HG03139 (cell line): ENCODE measurements around the gene KCNG4.

Experiments used
- ATAC-seq: cut with Tn5 transposase; IDR thresholded peaks from one replicate; pipeline ENCODE4 v1.9.1; 2021; ENCODE audit not compliant: unreplicated experiment

The KCNG4 gene

DNA sequence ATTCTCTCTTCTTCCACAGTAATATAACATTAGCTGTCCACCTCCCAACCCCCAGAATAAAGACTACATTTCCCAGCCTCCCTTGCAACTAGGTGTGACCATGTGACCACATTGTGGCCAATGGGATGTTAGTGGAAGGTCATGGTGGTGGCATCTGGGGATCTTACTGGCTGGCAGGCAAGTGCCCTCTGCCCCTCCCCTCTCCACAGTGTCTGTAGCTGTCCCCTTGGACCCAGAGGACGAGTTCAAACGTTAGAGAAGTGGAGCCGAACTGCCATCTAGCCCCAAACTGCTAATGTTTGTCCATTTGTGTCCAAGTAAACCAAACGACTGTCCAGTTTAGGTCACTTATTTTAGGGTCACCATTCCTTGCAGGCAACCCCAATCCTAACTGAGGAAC lies 26.6 kb upstream of the KCNG4 start:
- no peak for ATAC-seq

DNA sequence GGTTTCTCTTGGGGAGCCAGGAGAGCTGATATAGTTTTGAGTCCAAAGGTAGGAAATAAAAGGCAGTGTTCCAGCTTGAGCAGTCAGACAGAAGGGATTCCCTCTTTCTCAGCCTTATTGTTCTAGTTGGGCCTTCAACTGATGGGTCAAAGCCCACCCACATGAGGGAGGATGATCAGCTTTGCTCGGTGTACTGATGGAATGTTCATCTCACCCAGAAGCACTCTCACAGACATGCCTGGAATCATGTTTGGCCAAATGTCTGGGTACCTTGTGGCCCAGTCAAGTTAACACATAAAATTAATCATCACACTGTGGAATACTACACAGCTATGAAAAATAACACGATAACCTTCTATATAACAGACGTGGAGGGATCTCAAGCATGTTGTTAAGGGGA lies 23.1 kb upstream of the KCNG4 start:
- ATAC-seq: no peak

DNA sequence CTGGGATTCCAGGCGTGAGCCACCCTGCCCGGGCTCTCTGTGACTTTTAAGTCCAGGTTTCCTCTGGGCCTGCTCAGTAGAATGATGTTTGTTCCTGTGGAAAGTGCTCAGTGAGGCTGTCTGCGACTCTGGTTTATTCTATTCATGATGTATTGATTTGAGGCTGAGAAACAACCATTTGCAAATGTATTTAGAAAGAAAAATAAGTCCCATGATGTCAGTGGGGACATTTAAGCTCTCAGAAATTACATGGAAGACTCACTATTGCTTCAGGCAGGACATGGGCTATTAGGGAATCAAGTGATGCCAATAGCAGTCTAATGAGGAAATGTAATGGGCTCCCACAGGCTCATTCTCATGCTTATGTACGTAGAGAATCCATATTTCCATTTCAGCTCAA lies 22.2 kb upstream of the KCNG4 start:
- no peak for ATAC-seq

DNA sequence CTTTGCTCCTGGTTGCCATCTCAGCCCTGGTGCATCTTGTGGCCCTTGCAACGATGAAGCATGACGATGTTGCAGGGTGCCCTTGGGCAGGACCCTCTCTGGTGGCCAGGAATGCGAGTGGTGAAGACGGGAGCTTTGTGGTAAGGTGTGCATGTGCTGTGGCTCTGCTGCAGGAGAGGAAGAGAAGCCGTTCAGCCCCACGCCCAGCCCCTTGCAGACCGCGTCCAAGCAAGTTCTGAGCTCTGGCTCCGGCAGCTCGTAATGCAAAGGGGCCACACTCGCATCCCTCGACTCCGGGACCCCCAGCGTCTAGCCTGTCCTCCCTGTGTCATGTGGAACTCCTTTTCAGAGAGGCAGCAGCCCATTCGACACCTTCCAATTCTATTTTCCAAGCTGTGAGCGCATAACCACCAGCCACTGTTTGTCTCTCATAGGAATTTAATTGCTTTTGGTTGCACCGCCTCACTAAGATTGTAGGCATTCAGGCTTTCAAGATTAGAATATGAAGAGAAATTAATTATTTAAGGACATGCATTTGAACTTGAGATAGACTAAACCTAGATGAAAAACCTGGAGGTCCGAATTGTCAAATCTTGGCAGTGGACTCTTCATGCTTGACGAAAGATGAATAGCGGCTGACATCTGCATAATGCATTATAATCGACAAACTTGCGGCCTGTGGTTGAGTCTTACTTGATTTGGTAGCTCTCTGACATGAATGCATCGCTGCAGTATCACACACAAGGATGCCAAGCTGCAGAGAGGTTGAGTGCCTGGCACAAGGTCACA lies 21.1 kb upstream of the KCNG4 start:
- no peak for ATAC-seq

DNA sequence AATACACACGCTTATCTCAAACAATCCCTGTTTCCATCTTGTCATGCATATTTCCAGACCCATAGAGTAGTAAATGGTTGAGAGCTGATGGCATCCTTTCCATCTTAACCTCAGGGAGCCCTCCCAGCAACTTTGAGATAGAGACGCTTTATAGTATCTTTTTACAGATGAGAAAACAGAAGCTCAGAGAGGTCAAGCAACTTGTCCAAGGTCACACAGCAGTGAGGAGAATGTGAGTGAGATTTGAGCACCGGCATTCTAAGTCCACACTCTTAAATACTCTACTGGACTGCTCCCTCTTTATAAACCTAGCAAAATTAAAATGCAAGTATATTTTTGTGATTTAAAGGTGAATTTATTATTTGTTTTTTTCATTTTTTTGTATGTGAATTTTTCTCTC lies 19.9 kb upstream of the KCNG4 start:
- ATAC-seq: no peak

DNA sequence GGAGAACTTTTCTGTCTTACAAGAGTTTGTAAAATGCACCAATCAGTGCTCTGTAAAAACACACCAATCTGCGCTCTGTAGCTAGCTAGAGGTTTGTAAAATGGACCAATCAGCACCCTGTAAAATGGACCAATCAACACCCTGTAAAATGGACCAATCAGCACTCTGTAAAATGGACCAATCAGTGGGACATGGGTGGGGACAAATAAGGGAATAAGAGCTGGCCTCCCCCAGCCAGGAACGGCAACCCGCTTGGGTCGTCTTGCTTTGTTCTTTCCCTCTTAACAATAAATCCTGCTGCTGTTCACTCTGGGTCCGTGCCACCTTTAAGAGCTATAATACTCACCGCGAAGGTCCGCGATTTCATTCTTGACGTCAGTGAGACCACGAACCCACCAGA lies 18.5 kb upstream of the KCNG4 start:
- ATAC-seq: no peak

DNA sequence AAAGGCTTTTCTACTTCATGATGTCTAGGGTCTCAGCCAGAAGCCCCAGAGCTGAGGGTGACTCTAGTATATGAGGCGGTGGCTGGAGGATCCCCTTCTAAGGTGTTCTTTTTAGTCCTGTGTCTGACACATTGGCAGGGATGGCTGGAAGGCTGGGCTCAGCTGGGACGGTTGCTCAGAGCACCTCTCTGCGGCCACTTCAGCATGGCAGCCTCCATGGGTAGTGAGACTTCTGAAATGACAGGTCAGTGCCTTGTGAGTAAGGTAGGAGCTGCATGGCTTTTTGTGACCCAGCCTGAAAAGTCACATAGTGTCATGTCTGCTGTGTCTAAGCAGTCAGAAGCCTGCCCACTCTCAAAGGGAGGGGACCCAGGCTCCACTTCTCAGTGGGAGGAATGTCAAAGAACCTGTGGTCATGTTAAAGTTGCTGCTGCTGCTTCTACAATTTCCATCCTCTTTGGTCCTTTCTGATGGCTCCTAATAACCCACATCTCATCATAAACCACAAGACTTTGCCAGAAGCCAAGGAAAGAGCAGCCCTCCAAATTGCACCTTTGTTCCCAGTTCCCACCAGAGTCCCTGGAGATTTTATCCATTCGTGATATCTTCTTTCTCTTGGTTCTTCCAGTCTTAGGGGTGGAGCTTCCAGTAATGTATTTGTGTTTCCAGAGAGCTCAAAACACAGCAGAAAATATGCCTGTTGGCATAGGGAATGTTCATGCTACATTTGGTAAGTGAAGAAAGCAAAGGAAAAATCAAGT lies 15.4 kb upstream of the KCNG4 start:
- no peak for ATAC-seq

DNA sequence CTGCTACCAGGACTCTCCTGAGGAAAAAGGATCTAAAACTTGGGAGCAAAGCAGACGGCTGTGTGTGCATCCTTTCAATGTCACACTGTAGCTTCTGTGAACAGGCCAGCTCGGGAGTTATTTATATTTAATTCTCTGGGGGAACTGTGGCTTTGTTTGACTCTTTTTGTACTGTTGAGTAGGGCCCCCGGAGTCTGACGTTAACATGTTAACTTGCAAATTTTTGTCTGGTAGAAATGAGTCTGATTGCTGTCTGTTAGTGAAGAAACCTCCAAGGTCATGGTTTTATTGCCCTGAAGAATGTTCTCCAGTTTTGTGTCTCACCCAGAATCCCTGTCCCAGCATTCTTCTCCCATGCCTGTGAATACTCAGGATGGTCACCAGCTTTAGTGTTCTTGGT lies 14.2 kb upstream of the KCNG4 start:
- no peak for ATAC-seq

DNA sequence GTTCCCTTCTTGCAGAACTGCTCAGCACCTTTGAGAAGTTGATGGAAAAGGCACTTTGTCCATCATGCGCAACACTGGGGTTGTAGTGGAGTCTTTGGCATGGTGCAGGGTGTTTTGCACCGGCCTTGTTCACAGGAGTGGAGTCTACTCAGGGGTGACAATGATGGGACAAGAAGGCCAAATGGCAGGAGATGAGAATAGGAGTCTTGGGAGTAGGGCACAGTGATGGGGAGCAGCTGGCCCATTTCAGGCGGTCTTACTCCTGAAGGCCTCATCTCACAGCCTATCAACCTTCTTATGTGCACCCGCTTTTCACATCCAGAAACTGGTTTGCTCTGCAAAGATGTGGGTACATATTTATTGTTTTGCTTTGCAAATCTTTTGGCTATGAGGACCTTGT lies 13.4 kb upstream of the KCNG4 start:
- ATAC-seq: no peak

DNA sequence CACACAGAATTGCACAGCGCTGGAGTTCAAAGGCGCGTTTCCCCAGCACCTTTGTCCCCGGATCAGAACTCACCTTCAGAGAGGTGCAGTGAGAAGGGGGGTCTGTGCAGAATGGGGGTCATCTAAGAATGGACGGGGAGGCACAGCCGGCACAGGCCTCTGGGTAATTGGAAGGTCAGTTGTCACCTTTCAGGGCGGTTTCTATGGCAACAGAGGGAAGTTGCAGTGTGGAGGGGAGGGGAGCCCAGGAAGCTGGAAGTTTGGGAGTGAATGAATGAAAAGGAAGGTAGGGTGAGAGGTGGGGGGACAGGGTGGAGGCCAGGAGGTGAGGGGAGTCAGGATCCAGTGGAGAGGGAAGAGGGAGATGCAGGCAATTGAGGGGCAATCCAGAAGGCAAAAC lies 12.4 kb upstream of the KCNG4 start:
- ATAC-seq: no peak

DNA sequence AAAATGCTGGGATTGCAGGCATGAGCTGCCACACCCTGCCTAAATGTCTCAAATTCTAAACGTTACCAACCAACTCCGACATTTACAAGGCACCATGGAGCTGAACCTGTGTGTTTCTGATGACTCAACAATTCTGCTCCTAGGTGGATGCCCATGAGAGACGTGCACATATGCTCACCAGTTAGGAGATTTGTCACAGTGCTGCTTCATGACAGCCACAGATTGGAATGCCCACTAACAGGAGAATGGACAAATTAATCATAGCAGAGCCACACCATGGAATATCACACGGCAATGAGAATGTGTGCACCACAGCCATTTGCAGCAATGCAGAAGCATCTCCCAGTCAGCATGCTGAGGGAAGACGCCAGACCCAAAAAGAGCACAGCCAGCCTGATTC lies 8.0 kb upstream of the KCNG4 start:
- no peak for ATAC-seq

DNA sequence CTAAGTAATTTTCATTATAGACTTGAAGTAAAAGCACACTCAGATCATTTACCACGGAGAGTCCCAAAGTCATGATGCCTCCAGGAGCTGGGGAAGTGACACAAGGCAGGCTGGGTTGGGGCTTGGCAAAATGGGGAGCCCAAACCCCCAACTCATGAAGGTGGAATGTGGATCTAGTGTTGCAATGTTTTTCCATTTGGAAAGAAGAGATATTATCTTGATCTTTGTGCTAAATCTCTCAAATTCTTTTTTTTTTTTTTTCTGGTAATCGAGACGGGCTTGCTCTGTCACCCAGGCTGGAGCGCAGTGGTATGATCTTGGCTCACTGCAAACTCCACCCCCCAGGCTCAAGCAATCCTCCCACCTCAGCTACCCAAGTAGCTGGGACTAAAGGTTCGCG lies 7.5 kb upstream of the KCNG4 start:
- no peak for ATAC-seq

DNA sequence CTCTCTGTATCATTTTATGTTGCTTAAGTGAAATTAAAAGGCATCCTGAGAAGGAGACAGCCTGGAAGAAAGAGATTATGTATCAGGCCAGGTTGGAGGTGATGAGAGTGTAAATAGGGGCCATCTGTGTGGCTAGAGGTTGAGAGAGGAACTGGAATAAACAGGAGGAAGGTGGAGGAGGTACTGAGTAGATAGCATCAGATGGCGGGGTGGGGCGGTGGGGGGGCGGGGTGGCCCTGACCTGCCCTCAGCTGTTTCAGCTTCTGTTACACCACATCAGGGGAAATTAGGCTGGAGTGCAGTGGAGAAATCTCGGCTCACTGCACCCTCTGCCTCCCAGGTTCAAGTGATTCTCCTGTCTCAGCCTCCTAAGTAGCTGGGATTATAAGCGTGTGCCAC lies 6.9 kb upstream of the KCNG4 start:
- ATAC-seq: no peak

DNA sequence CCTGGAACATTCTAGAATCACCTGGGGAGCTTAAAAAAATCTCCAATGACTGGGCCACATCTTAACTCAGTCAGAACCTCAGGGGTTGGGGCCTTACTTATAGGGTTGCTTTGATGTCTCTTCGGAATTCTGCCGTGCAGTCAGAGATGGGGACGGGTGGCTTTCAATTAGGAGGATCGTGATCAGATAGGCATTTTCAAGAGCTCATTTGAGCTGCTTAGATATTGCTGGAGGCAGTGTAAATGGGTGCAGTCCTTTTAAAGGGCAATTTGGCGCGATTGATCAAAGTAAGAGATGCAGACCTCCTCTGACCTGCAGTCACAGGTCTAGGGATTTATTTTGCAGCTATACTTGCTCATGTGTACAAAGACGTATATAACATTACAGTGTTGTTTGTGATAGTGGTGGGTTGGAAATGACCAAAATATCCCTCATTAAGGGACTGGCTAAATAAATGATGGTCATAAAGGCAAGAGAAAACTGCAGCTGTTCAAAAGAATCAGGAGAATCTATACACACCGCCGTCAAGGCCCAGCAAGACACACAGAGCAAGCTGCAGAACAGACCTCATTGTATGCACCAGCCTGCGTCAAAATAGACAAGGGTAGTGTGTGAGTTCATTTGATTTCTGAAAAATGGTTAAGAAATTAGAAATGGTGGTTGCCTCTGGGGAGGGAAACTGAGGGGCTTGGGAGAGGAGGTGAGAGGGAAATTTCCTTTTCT lies 6.3 kb upstream of the KCNG4 start:
- ATAC-seq: no peak

DNA sequence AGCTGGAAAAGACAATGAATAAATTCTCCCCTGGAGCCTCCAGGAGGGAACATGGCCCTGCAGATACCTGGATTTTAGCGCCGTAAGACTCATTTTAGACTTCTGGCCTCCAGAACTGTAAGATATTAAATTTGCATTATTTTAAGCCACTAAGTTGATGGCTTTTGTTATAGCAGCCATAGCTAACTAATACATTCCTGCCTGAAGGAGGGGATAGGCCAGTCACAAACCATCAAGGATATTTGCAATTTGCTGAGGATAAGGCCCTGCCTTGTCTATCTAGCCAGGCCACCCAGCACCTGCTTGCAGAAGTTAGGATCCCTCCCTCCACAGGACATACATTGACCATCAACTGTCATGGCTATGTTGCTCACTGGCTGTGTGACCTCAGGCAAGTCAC lies 4.9 kb upstream of the KCNG4 start:
- no peak for ATAC-seq

DNA sequence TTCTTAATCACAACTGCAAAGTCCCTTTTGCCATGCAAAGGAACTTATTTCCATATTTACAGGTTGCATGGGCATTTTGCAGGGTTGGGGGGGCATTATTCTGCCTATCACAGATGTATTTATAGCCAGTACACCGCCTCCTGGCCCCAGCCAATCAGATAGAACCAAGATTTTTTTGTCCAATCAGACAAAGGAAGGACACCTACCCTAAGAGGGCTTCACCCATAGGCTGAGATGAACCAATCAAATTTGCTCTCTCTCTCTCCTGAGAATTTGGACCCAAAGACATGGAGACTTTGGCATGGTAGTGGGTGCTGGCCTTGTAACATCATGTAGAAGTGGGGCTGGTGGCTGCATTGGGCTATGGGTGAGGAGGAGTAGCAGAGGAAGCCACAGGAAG lies 3.9 kb upstream of the KCNG4 start:
- ATAC-seq: no peak

DNA sequence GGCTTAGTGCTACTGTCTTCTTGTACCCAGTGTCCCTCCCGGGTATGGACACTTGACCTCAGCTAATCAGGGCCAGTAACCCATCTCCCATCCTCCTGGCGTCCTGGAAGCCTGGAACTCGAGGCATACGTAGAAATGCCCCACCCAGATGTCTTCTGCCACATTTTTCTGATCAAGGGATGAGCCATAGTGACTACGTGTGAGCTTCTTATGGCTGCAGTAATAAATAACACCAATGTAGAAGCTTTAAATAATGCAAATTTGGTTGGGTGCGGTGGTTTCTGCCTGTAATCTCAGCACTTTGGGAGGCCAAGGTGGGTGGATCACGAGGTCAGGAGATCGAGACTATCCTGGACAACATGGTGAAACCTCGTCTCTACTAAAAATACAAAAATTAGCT lies 3.0 kb upstream of the KCNG4 start:
- no peak for ATAC-seq

DNA sequence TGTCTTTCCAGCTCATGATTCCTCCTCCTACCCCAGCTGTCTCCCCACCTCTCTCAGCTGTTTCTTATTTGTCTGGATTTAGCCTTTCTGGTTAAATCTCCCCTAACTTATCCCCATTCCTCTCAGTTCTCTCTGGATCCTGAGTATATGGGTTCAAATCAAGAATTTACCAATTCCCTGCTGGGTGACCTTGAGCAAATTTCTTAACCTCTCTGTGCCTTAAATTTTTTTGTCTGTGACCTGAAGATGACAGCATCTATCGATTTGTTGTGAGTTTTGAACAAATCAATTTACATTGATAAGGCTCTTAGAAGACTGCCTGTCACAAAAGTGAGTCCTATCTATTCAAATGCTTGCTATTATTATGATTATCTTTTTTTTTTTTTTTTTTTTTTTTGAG lies 2.0 kb upstream of the KCNG4 start:
- no peak for ATAC-seq

DNA sequence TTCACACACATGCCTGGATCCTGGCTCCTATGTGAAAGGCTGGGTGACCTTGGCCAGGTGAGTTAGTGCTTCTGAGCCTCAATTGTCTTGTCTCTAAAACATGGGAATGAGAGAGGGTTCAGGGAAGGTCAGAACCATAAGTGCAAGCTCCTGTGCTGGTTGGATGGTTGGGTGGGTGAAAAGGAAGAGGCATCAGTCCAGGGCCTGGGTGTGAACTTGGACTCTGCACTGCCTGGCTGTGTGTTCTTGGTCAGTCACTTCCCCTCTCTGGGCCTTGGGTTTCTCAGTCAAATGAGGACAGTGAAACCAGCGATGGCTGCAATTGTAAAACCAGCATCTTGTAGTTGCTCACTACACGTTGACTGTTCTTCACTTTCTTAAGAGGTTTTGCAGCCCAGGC lies 643 bp upstream of the KCNG4 start:
- ATAC-seq: no peak

DNA sequence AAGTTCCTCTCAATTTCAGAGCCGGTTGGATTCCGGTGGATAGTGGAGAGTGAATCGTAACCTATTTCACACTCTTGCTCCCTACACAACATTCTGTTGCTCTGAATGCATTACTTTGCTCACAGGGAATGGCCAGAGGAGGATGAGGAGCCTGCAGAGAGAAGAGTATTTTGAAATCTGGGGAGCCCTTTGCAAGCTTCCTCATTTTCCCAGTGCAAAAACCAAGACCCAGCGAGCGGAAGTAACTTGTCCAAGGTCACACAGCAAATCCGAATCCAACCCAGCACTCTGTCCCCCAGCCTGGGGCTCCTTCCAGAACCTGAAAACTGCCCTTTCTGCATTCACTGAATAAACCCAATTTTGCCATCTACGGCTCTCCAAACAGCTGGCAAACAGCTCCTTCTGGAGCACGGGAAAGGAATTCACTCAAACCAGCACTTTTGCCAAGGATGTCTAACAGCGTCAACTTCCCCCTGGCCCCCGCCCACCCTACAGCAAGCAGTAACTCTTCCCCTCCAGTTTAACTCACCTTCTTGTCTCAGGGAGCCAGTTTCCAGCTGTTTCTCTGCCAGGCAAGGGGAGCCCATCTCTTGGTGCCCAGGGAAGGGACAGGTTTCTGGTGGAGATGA lies 557 bp downstream of the KCNG4 start:
- ATAC-seq: no peak

DNA sequence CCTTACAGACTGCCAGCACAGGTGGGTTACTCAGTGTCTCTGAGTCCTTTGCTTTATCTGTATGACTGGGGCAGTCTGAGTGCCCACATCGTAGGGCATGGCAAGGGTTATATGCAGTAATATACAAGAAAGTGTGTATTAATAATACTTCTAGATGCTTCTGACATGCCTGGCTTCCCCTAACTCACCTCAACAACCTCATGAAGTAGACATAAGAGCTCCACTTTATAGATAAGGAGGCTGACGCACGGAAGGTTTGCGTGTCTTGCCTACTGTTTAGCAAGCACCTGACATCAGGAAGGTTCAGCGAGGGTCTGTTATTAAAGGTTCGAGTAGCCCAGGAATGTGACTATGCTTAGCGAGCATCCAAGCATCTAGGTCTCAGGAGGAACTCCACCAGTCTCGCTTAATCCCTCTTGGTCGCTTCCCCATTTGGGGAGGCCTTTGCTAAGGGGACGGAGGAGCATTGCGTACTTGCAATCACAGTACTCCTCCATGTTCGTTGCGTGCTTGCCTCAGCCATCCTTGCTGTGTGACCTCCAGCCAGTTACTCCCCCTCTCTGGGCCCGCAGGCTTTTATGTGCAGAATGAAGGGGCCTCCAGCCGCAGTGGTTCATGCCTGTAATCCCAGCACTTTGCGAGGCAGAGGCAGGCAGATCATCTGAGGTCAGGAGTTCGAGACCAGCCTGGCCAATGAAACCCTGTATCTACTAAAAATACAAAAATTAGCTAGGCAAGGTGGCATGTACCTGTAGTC lies 1.6 kb downstream of the KCNG4 start:
- no peak for ATAC-seq
